NCI-H187 (cell line): ENCODE data around the gene CPT1B.
A peak's percentile ranks its signal among the peaks of the same experiment; 100 is the strongest.
"Not testable (repeated sequence)": the region's sequence is repeated elsewhere in the genome, so short reads cannot be mapped to it uniquely, and the experiment has no call there.

Source experiments
- DNase-seq, 2 experiments: peaks; one replicate each; lab custom pipeline; 2025; lab: John Stamatoyannopoulos, UW

CPT1B gene

DNA sequence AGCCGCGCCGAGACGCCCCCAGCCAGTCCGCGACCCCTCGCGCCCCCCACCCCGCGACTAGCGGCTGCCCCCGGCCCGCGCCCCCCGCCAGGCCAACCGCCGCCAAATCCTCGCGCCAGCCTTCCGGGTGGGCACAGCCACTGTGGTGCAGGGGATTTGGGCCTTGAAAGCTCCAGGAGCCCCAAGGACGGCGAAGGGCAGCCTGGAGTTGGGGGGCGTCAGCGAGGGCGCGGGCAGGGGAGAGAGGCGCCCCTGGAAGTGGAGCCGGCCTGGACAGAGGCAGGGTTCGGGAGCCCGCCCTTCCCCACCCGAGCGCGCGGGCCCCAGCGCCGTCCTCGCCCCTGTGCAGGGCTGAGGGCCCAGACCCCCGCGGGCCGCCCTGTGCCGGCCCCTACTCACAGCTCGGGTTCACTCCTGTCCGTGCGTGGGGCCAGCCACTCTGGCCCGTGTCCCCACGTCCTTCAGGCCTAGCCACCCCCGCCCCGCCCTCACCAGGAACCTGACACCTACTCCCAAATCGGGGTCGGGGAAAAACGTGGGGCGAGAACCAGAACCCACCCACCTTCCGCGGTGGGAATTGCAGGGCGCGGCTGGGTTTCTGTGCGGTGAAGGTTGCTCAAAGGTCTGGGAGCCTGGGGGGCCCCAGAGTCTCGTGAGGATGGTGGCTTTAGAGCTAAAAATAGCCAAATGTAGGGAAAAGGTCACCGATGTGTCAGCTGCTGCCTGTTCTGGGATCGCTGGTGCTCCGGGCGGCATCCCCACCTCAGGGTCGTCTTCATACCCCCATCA is at the start of gene CPT1B:
CPT1B (minus strand) TSS at position 441 of the 789 bp plus-strand sequence. CDS start 512 bp downstream, outside the sequence.
- DNase-seq, result no peak

- no peak for DNase-seq
Observed at GRCh38 chr22:50626850-50627641, 48.8 kb upstream of the CPT1B start.

DNA sequence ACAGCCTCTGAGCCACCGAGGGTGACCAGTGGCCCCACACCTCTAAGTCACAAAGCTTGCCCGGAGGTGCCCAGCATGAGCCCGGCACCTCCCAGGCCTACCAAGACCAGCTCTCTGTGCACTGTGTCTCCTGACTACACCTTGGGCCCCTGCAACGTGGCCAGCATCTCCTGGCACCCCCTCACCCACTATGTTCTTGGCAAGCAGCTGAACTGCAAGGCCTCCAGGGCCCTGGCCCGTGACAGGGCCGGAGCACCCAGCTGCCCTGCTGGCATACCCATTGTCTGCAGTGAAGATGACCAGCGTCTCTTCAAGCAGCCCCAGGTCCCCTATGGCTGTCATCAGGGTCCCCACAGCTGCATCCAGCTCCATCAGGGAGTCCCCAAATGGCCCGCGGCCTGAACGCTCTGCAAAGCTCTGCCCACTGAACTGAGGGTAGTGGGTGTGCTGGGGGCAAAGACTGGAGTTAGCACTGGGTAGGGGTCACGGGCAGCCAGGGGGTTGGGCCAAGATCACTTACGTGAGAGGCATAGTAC is 48.2 kb upstream of the CPT1B start:
- DNase-seq, result no peak

GRCh38 chr22:50625568-50626313 is 47.5 kb upstream of the CPT1B start:
- DNase-seq, result no peak

DNA sequence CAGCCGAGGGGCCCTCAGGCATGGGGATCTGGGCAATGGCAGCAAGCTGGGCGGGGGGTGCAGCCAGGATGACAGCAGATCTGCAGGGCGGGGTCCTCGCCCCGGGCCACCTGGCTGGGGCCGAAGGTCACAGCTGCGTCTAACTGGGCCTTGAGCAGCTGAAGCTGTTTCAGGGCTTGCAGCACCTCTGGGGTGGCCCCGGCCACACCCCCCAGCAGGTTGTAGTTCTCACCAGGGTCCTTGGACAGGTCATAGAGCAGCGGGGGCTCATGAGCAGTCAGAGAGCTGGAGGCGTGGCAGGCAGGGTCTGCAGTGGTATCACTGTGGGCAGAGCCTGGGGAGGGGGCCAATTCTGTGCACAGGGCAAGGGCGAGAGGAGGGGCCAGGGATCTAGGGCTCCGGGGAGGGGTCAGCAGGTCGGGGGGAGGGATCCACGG is 46.9 kb upstream of the CPT1B start:
- no peak for DNase-seq

- DNase-seq, result no peak
Observed at GRCh38 chr22:50624347-50625130, 46.3 kb upstream of the CPT1B start.

- DNase-seq, result no peak
Observed at GRCh38 chr22:50622723-50623327, 44.6 kb upstream of the CPT1B start.

DNA sequence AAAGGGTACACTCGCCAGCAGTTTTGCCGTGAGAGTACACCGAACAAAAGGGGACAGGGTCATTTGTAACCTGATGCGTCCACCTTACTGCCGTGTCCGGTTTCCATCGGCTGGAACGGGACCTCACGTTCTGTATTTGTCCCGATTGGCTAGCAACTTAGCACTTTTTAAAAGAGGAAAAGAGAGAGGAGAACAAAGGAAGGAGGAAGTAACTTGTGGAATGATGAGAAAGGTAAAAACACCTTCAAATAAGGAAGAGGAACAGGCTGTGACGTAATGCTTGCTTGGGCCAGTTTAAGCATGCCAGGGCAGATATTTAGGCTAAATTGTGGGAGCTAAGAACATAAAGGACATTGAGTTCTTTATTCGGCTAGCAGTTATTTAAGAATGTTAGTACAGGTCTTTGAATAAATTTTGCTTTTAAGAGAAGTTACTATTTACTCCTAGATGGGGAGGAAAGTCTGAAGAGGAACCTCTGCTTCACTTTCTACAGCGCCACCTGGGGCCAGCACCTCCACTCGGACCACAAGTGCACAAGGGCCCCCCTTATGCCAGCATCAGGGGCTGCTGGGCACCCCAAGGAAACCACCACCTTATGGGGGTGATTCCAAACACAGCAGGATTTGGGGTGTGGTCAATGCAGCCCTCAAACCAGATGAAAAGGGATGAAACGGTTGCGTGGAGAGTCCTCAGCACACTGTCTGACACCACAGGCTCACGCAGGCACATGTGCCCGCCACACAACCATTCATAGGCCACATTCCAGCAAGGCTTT is 43.9 kb upstream of the CPT1B start:
- DNase-seq, result no peak

DNA sequence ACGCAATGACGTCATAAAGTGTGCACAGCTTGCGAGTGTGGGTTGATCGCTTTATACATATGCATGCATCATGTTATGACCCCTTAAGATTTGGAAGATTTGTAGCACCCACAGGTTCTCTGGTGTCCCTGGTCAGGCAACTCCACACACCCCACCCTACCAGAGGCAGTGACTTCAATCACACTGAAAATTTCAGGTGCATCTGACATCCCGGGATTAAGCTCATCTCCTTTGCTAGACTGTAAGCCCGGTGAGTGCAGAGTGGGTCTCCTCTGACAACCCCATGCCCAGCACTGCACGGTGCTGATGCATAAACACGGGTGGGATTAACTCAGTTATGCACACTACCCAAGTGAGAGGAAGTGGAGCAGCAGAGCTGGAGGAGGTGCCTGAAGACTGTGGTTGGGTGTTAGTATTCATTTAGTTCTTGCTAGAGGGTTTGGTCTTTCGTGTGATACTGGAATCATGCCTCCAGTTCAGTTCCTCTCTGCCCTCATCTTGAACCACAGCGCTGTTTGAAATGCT is 43.2 kb upstream of the CPT1B start:
- no peak for DNase-seq

- peak in 1 of 2 experiments; percentile 5 for DNase-seq
Observed at GRCh38 chr22:50620593-50621355, 42.5 kb upstream of the CPT1B start.

GRCh38 chr22:50614296-50614695 is 36.1 kb upstream of the CPT1B start:
- not testable (repeated sequence) for DNase-seq

- no peak for DNase-seq
Observed at GRCh38 chr22:50613291-50613981, 35.2 kb upstream of the CPT1B start.

DNA sequence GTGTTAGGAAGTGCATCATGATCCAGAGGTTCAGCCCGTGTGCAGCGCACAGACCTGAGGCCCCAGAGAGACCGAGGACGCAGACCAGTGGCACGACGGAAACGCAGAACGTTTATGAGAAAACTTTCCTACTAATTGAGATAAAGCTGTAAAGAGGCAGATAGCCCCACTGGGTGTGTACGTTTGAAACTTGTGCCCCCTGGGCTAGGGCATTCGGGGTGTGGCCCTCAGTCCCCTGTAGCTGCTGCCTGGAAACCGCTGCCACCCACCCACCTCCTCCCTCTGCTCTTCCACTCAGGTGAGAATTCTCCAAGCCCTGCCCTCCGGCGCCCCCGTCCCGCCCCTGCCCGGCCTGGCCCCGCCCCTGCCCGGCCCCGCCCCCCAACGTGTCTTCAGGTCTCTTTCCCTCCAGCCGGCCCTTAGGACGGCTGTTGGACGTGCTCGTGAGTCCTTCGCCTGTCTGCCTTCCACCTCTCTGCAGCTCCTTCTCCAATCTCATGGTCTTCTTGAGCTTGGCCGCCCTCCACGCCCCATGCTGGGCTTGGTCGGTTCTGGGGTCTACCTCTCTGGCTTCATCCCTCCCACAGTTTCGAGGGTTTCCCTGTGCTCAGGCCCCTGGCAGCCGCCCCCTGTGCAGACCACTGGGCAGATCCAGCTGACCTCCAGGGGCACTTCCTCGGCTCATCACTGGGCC is 34.4 kb upstream of the CPT1B start:
- no peak for DNase-seq

DNA sequence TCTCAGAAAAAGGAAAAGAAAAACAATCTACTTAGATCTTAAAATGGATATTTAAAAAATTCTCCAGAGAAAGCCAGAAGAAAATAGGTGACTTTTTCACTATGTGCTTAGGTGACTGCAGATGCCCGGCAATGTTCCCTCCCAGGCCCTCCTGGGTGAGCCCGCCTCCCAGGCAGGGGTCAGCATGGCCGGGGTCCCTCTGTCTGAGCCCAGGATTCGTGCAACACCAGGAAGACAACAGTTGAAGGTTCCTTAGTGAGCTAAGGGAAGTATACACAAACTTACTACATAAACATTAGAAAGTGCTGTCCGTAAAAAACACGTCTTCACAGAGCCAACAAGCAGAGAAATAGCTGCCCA is 33.9 kb upstream of the CPT1B start:
- DNase-seq, result no peak

DNA sequence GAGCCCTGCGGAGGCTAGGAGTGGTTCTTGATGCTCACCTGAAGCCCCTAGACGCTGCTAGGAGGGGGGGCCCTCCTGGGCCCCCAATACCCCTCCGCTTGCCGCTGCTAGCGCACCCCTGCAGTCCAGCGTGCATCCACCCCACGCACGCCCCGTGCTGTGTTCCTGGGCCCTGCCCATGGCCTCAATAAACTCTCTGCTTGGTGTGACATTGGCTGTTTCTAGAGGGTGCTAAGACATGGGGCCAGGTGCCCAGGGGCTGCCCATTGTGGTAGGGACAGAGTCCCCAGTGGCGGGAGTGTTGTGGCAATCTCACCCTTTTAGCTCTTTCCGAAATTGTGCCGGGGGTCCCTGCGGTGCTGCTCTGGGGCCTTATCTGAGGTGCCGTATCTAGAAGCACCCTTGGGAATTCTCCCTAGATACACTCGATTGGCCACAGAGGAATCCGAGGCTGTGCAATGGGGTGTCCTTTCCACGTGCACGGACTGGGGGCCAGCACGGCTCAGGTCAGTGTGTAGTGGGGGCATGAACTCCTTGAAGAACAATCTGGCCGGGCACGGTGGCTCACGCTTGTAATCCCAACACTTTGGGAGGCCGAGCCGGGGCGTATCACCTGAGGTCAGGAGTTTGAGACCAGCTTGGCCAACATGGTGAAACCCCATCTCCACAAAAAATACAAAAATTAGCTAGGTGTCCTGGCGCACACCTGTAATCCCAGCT is 33.3 kb upstream of the CPT1B start:
- no peak for DNase-seq

DNA sequence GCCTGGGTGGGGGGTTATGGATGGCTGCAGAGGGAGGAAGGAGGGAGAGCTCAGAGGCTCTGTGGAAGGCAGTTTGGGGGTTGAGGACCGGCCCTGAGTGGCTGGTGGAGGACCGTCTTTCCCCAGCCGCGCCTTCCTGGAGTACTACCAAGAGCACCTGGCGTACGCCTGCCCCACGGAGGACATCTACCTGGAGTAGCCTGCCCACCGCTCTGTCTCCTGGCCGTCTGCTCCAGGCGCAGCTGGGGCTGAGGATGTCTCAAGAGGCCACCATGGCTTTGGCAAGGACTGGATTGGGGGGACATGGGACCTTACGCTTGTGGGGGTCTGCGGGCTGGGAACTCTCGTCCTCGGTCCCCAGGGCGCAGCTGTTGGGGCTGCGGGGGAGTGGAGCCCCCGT is 32.4 kb upstream of the CPT1B start:
- DNase-seq, result no peak

DNA sequence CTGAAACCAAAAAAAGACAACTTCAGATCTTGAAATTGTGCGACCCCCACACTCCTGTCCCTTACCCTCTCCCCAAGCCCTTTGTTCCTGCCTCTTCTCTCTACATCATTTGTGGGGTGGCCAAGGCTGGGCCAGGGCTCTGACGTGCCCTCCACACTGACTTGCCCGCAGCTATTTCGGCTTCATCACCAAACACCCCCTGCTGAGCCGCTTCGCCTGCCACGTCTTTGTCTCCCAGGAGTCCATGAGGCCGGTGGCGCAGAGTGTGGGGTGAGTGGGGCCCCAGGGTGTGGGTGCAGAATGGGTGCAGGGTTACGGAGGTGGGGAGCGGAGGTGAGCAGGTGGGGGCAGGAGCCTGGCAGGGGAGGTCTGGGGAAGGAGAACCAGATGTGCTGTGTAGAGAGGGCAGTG is 31.8 kb upstream of the CPT1B start:
- no peak for DNase-seq
